GM12872 (cell line): ENCODE results near the gene OR1M1.

Experiments
- CTCF ChIP-seq: IDR thresholded peaks from 3 replicates; pipeline ENCODE4 v1.5.1; 2011; ENCODE audit warnings: low read depth, mild to moderate bottlenecking, low read length, moderate library complexity; ENCODE audit not compliant: insufficient read depth

Gene OR1M1

GRCh38 chr19:9061879-9062278, 25.0 kb upstream of the OR1M1 start:
- TF ChIP-seq CTCF: no peak

DNA sequence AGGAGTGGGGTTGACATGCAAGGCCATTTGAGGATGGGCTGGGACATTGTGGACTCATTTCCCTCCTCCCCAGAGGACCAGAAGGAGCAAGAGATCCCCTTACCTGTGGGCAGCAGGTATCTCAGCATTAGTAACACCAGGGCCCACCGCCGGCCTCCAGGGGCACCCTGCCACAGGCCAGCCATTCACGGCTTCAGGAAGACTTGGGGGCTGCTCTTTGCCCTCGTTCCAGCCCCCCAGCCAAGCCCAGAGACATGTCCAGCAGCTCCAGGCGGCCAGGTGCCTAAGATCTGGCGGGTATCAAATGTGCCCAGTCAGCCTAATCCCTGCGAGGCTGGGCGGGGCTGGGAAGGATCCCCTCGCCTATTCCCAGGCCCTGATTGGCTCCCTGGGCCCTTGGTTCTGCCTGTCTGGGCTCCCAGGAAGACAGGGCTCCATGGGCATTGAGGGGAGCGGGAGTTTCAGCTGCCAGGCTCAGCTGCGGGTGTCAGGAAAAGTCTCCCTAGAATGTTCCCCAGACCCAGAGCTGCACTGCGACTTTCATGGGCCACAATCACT, 21.3 kb upstream of the OR1M1 start:
- no peak for TF ChIP-seq CTCF

DNA sequence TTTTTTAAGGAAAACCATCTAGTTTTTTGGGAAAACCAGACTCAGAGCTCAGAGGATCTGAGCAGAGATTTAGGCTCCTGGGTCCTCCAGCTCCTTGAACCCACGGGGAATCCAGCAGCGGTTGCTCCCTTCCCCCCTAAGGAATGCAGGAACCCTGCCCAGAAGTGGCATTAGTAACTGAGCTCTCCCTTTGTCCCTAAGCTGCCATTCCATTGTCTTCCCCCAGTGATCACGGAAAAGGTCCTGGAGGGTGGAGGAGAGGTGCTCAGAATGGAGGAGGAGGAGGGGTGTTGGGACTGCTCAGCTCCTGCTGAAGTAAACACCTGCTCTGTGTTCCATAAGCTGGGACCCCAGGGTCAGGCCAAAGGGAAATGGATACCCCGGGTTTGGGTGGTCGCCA, 16.8 kb upstream of the OR1M1 start:
- TF ChIP-seq CTCF: no peak

- no peak for TF ChIP-seq CTCF
These were observed 13.1 kb upstream of the OR1M1 start for GRCh38 chr19:9073806-9074205.

- TF ChIP-seq CTCF: no peak
These were observed 11.6 kb upstream of the OR1M1 start for GRCh38 chr19:9075064-9075949.

GRCh38 chr19:9076901-9077300, 10.0 kb upstream of the OR1M1 start:
- TF ChIP-seq CTCF: no peak

- no peak for TF ChIP-seq CTCF
These were observed 8.2 kb upstream of the OR1M1 start for GRCh38 chr19:9078651-9079050.
